Activated CD4-positive, alpha-beta T cell treated with anti-CD3 and anti-CD28 coated beads for 36 hours (primary cell): ENCODE measurements around the gene SFXN5. TPM values are rescaled to one million over a fixed set of nuclear protein-coding genes. Genes with fewer than 3 reads are reported as not detected.

ENCODE experiments used
- ATAC-seq: fragments of 200-7000 bp; cut with Tn5 transposase; one replicate; pipeline ENCODE4 v1.10.0; 2021; ENCODE audit warnings: mild to moderate bottlenecking, moderate library complexity
- CTCF ChIA-PET: fragments of 350-600 bp; sonication (Branson Sonifier 250); formaldehyde crosslinking; loops from one replicate; lab custom pipeline; 2021; ENCODE audit warnings: antibody characterized with exemption; lab: Charles Lee
- POLR2A ChIA-PET: fragments of 350-600 bp; sonication (Branson Sonifier 250); formaldehyde crosslinking; loops from one replicate; lab custom pipeline; 2021; ENCODE audit warnings: antibody characterized with exemption, inconsistent platforms; lab: Charles Lee
- DNase-seq: peaks from one replicate; pipeline ENCODE4 v3.0.0-alpha.2; 2020
- H3K27ac Mint-ChIP-seq: one replicate; pipeline ENCODE4 v1.8.0; 2021; ENCODE audit warnings: mixed read lengths
- H3K27me3 Mint-ChIP-seq: one replicate; pipeline ENCODE4 v1.8.0; 2021; ENCODE audit warnings: mixed read lengths
- H3K36me3 Mint-ChIP-seq: one replicate; pipeline ENCODE4 v1.8.0; 2021; ENCODE audit warnings: low read depth, mixed read lengths
- H3K4me1 Mint-ChIP-seq: one replicate; pipeline ENCODE4 v1.8.0; 2021; ENCODE audit warnings: mixed read lengths
- H3K4me3 Mint-ChIP-seq: one replicate; pipeline ENCODE4 v1.8.0; 2021; ENCODE audit warnings: mild to moderate bottlenecking, moderate library complexity, mixed read lengths
- H3K9me3 Mint-ChIP-seq: one replicate; pipeline ENCODE4 v1.8.0; 2021; ENCODE audit warnings: low read depth, mixed read lengths
- intact Hi-C, 2 experiments: fragments of 100-400 bp; cut with DNase I in 1 of 2; cut with micrococcal nuclease in 1 of 2; formaldehyde crosslinking; loops; one replicate each; pipeline versions ENCODE4 v1.14.2 to v1.15.1; 2022 to 2024; cut with DNase I, micrococcal nuclease
- total RNA-seq, 2 experiments: library from RNA; stranded (reverse); gene quantifications; one replicate each; pipeline ENCODE4 v1.2.3, GENCODE V29; 2021

The SFXN5 gene
- total RNA-seq, 2 experiments from 2014 or later: 4.5 to 6.2 TPM

GRCh38 chr2:72965016-72965415 is 106.5 kb downstream of the SFXN5 start:
- H3K27me3 Mint-ChIP-seq: no peaks in the 10 kb centered on the region
- H3K9me3 Mint-ChIP-seq: no peaks in the 10 kb centered on the region
- H3K36me3 Mint-ChIP-seq: no peaks in the 10 kb centered on the region
- H3K4me1 Mint-ChIP-seq: no peaks in the 10 kb centered on the region
- intact Hi-C loops: no loop called here
- ATAC-seq: no peak
- DNase-seq: no peak
- no peak overlapping the region for H3K4me3 Mint-ChIP-seq
- CTCF ChIA-PET: no interaction called here
- POLR2A ChIA-PET: no interaction called here
- no peak overlapping the region for H3K27ac Mint-ChIP-seq

DNA sequence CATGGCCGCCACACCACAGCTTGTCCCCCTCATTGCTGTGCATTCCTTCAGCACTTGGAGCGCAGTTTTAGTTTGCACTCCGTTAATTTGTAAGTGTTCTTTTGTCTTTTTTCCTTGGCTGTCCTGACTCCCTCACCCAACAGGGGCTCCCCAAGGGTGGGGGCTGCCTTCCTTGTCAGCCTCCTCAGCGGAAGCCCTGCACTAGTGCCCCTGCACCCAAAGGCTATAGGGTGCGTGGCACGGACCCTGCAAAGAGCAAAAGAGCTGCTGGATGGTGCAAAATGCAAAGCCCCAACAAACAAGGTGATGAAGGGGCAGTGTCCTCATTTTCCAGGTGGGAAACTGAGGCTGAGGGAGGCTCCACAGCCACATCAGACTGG is 107.4 kb downstream of the SFXN5 start:
- intact Hi-C loops: no loop called here
- CTCF ChIA-PET: no interaction called here
- Mint-ChIP-seq H3K4me1 (no peaks in the 10 kb centered on the region), H3K36me3 (no peaks in the 10 kb centered on the region), H3K27ac (no peak overlapping the region), H3K27me3 (no peaks in the 10 kb centered on the region), H3K4me3 (no peak overlapping the region), H3K9me3 (no peaks in the 10 kb centered on the region)
- ATAC-seq: no peak
- no peak for DNase-seq
- POLR2A ChIA-PET: no interaction called here

GRCh38 chr2:72963423-72964145 is 107.9 kb downstream of the SFXN5 start:
- no peak overlapping the region for H3K27ac Mint-ChIP-seq
- CTCF ChIA-PET: interaction anchor here (0.6 to 1.0 kb wide), 2 partner anchors 11 to 249 kb away, joined by 3 to 4 read pairs; no protein-coding TSS in a partner anchor
- no peak for DNase-seq
- ATAC-seq: no peak
- POLR2A ChIA-PET: no interaction called here
- no peaks in the 10 kb centered on the region for H3K4me1 Mint-ChIP-seq
- intact Hi-C loops: no loop called here
- no peaks in the 10 kb centered on the region for H3K27me3 Mint-ChIP-seq
- H3K4me3 Mint-ChIP-seq: no peak overlapping the region
- H3K36me3 Mint-ChIP-seq: no peaks in the 10 kb centered on the region
- H3K9me3 Mint-ChIP-seq: no peaks in the 10 kb centered on the region

DNA sequence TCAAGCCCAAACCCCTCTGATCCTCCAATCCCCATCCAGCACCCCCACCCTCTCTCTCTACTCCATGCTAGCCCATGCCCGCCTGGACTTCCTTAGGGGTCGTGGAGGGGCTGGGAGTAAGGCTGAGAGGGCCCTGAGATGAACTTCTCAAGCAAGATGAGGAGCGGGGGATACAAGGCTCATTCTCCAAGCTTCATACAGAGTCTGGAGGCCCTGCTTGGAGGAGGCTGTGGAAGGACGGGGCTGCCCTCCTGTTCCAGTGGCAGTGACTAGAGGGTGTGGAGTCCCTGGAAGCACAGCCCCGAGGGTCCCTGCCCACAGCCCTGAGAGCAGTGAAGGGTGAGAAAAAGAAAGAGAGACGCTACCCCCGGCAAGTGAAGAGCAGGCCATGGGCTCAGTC is 108.6 kb downstream of the SFXN5 start:
- ChIA-PET POLR2A (no interaction called here), CTCF (interaction anchor here (0.6 to 1.0 kb wide), 2 partner anchors 11 to 250 kb away, joined by 3 read pairs; no protein-coding TSS in a partner anchor)
- intact Hi-C loops: no loop called here
- ATAC-seq (no peak), DNase-seq (no peak)
- Mint-ChIP-seq H3K36me3 (no peaks in the 10 kb centered on the region), H3K27me3 (no peaks in the 10 kb centered on the region), H3K4me1 (no peaks in the 10 kb centered on the region), H3K9me3 (no peaks in the 10 kb centered on the region), H3K4me3 (no peak overlapping the region), H3K27ac (no peak overlapping the region)

DNA sequence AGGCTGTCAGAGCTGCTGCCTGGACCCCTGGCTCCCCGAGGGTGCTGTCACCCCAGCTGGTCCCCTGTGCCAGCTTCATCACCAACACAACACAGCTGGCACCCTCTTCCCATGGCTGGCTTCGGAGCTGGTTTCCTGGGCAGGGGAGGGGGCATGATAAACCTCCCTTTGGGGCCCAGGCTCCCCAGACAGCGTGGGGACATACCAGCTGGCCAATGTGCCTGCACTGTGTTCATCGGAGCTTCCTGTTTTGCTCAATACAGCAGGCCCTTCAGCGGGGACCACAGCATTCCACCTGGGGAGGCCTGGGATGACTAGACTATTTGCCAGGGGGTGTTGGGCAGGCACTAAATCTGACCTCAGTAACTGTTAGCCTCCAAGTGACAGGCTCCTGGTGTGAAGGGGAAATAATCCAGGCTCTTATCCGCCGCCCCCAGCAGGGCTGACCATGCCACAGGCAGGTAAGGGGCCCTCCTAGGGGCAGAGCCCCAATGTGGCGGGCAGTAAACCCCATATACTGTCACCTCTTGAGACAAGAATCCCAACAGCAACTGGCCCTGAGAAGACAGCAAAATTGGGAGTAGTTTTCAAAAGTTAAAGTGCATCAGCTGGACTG is 109.6 kb downstream of the SFXN5 start:
- no peak for ATAC-seq
- Mint-ChIP-seq H3K9me3 (no peaks in the 10 kb centered on the region), H3K4me1 (no peaks in the 10 kb centered on the region), H3K4me3 (no peak overlapping the region), H3K27me3 (no peaks in the 10 kb centered on the region), H3K27ac (no peak overlapping the region), H3K36me3 (no peaks in the 10 kb centered on the region)
- no peak for DNase-seq
- POLR2A ChIA-PET: no interaction called here
- intact Hi-C loops: no loop called here
- CTCF ChIA-PET: no interaction called here

DNA sequence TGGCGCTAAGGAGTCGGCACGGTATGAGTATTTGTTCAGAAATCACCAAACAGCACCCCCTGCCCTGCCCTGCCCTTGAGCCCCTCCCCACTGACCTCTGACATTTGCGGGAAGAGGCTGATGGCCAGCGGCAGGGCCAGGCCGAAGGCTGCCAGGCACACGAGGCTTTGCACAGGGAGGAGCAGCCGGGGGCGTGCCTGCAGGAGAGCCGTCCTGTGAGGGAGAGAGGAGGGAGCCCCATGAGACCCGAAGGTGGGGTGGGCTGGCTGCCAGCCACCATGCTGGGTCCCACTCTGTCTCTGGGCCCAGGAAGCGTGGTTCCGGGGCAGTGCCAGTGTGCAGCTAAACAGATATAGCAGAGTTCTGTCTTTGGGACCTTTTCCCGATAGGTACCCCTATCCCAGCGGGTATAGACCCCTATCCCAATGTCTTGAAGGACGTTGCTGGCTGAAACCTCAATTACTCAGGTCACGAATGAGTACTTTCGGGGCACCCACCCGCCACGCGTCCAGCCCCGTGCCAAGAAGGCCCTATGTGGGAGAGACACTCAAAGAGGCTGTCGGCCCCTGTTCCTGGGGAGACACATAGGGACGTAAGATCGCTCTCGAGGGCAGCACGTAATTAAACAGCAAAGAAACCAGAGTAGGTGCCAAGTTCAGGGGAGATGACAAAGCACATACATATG is 110.3 kb downstream of the SFXN5 start:
- DNase-seq: no peak
- H3K36me3 Mint-ChIP-seq: no peaks in the 10 kb centered on the region
- H3K4me3 Mint-ChIP-seq: no peak overlapping the region
- H3K9me3 Mint-ChIP-seq: no peaks in the 10 kb centered on the region
- H3K27me3 Mint-ChIP-seq: no peaks in the 10 kb centered on the region
- ATAC-seq: no peak
- ChIA-PET CTCF (no interaction called here), POLR2A (no interaction called here)
- intact Hi-C loops: no loop called here
- no peak overlapping the region for H3K27ac Mint-ChIP-seq
- no peaks in the 10 kb centered on the region for H3K4me1 Mint-ChIP-seq

DNA sequence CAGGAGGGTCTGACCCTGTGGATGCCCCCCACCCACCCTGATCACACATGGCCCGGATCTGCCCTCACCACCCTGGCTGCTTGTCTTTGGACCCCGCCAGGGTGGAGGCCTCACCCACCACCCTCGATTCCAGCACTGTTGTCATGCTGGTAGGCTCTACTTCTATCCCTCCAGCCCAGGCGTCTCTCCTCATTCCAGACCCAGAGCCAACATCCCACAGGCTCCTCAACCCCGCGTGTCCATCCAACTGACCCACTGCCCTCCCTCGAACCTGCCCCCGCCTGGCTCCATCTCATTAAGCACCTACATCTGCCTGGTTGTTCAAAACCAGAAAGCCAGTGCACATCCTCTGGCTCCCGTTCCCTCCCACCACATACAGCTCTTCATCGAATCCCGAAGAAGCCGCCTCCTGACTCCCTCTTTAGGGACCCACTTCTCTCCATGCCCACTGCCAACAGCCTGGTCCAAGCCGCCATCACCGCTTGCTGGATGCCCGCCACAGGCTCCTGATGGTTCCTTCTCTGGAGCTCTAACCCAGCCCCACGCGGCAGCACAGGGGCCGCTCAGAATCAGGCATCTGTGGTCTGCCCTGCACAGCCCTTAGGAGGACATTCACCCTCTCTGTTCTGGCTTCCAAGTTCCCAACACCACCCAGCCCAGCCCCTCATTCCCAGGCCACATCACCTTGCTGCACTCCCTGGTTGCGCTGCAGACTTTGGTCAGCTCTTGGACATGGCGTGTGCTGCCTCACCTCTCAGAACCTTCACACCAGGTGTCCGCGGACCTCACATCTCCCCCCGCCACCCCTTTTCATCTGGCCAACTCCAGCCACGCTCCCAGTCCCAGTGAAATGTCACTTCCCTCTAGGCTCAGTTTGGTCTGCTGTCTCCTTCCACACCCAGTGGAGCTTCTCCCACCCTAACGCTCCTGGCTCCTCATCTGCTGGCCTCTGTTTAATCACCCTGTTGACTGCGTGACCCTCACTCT is 111.2 kb downstream of the SFXN5 start:
- H3K9me3 Mint-ChIP-seq: no peaks in the 10 kb centered on the region
- no peak for DNase-seq
- no peak overlapping the region for H3K27ac Mint-ChIP-seq
- ChIA-PET POLR2A (no interaction called here), CTCF (no interaction called here)
- no peaks in the 10 kb centered on the region for H3K27me3 Mint-ChIP-seq
- no peak for ATAC-seq
- H3K36me3 Mint-ChIP-seq: no peaks in the 10 kb centered on the region
- H3K4me3 Mint-ChIP-seq: no peak overlapping the region
- intact Hi-C loops: no loop called here
- H3K4me1 Mint-ChIP-seq: peaks cover under 1% of the 10 kb centered on the region

GRCh38 chr2:72959554-72959953 is 112.0 kb downstream of the SFXN5 start:
- Mint-ChIP-seq H3K9me3 (no peaks in the 10 kb centered on the region), H3K36me3 (no peaks in the 10 kb centered on the region), H3K27ac (no peak overlapping the region), H3K27me3 (no peaks in the 10 kb centered on the region), H3K4me1 (peaks cover 3% of the 10 kb centered on the region), H3K4me3 (no peak overlapping the region)
- DNase-seq: no peak
- POLR2A ChIA-PET: no interaction called here
- CTCF ChIA-PET: no interaction called here
- no peak for ATAC-seq
- intact Hi-C loops: no loop called here

- ChIA-PET CTCF (interaction anchor here (0.8 kb wide), 1 partner anchor 25 kb away, joined by 3 read pairs; no protein-coding TSS in a partner anchor), POLR2A (no interaction called here)
- intact Hi-C loops: no loop called here
- Mint-ChIP-seq H3K27ac (no peak overlapping the region), H3K36me3 (no peaks in the 10 kb centered on the region), H3K27me3 (no peaks in the 10 kb centered on the region), H3K9me3 (no peaks in the 10 kb centered on the region), H3K4me1 (peaks cover 9% of the 10 kb centered on the region), H3K4me3 (no peak overlapping the region)
- ATAC-seq (no peak), DNase-seq (no peak)
These were observed 112.7 kb downstream of the SFXN5 start for GRCh38 chr2:72958542-72959385.

GRCh38 chr2:72956936-72957335 is 114.6 kb downstream of the SFXN5 start:
- no peak overlapping the region for H3K4me3 Mint-ChIP-seq
- H3K36me3 Mint-ChIP-seq: no peaks in the 10 kb centered on the region
- H3K27ac Mint-ChIP-seq: no peak overlapping the region
- intact Hi-C loops: no loop called here
- no peaks in the 10 kb centered on the region for H3K27me3 Mint-ChIP-seq
- ATAC-seq (no peak), DNase-seq (no peak)
- ChIA-PET CTCF (interaction anchor here (1.0 kb wide), 1 partner anchor 220 kb away, joined by 3 read pairs; no protein-coding TSS in a partner anchor), POLR2A (interaction anchor here (0.6 kb wide), 1 partner anchor 273 kb away, joined by 3 read pairs; no protein-coding TSS in a partner anchor)
- peaks cover 13% of the 10 kb centered on the region for H3K4me1 Mint-ChIP-seq
- H3K9me3 Mint-ChIP-seq: no peaks in the 10 kb centered on the region
